DND-41 (cell line): Measurements from ENCODE around the gene PCED1A.

Experiments
- EZH2 ChIP-seq: IDR thresholded peaks from 3 replicates; pipeline ENCODE4 v1.6.1; 2012; ENCODE audit warnings: borderline replicate concordance, low read depth, mild to moderate bottlenecking, moderate library complexity, low read length, inconsistent platforms; ENCODE audit not compliant: severe bottlenecking
- TF ChIP-seq, protein P1 (sequence below): IDR thresholded peaks from 2 replicates; pipeline ENCODE4 v1.5.1; 2012; ENCODE audit warnings: borderline replicate concordance, low read length, moderate library complexity, mild to moderate bottlenecking; ENCODE audit not compliant: poor library complexity, severe bottlenecking; ENCODE audit errors: extremely low read depth

DNA sequence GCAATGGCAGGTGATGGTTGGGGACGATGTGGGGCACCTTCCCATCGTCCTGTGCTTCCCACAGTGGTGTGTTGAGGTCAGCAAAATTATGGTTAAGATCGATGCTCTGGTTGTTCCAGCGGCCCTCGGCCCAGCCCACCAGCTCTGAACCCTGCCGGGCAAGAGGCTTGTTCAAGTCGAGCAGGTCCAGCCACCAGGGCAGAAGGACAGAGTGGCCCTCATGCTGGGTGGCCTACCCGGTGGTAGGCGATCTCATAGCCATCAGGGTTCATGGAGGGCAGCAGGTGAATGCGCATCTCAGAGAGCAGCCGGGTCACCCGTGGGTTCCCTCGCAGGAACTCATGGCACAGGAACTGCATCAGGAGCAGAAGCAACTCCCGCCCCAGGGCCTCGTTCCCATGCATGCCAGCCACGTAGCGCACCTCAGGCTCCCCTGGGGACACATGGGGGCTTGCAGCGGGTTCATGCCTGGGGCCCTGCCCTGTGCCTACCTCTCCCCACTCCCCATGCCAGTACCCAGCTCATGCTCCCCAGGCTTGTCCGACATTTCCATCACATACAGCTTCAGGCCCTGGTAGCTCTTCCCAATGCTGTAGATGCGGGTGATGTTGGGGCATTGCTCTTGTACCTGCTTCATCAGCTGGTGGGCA is 44.3 kb downstream of the PCED1A start:
- TF ChIP-seq, protein P1, sequence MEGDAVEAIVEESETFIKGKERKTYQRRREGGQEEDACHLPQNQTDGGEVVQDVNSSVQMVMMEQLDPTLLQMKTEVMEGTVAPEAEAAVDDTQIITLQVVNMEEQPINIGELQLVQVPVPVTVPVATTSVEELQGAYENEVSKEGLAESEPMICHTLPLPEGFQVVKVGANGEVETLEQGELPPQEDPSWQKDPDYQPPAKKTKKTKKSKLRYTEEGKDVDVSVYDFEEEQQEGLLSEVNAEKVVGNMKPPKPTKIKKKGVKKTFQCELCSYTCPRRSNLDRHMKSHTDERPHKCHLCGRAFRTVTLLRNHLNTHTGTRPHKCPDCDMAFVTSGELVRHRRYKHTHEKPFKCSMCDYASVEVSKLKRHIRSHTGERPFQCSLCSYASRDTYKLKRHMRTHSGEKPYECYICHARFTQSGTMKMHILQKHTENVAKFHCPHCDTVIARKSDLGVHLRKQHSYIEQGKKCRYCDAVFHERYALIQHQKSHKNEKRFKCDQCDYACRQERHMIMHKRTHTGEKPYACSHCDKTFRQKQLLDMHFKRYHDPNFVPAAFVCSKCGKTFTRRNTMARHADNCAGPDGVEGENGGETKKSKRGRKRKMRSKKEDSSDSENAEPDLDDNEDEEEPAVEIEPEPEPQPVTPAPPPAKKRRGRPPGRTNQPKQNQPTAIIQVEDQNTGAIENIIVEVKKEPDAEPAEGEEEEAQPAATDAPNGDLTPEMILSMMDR: no peak
- no peak for TF ChIP-seq EZH2
